ENCODE measurements around the gene ZNF18.
A peak's percentile ranks its signal among the peaks of the same experiment; 100 is the strongest.
"Not testable (repeated sequence)": the region's sequence is repeated elsewhere in the genome, so short reads cannot be mapped to it uniquely, and the experiment has no call there.

Gene ZNF18

GRCh38 chr17:11986179-11986941, 10.9 kb downstream of the ZNF18 start:
- no peak for DNase-seq

- DNase-seq = no peak
Observed at GRCh38 chr17:11981862-11982261, 15.4 kb downstream of the ZNF18 start.

GRCh38 chr17:11980813-11981212, 16.5 kb downstream of the ZNF18 start:
- DNase-seq = no peak

- DNase-seq = no peak
Observed at GRCh38 chr17:11979795-11980194, 17.5 kb downstream of the ZNF18 start.

GRCh38 chr17:11972741-11973140, 24.5 kb downstream of the ZNF18 start:
- DNase-seq = not testable (repeated sequence)

- no peak for DNase-seq
Observed at GRCh38 chr17:11969565-11969964, 27.7 kb downstream of the ZNF18 start.

- DNase-seq = no peak
Observed at GRCh38 chr17:11954936-11955335, 42.3 kb downstream of the ZNF18 start.

GRCh38 chr17:11953924-11954323, 43.4 kb downstream of the ZNF18 start:
- DNase-seq = no peak

GRCh38 chr17:11952610-11953009, 44.7 kb downstream of the ZNF18 start:
- DNase-seq = no peak

GRCh38 chr17:11950771-11951519, 46.3 kb downstream of the ZNF18 start:
- no peak for DNase-seq

- not testable (repeated sequence) for DNase-seq
Observed at GRCh38 chr17:11949571-11949970, 47.7 kb downstream of the ZNF18 start.

- no peak for DNase-seq
Observed at GRCh38 chr17:11948789-11949188, 48.5 kb downstream of the ZNF18 start.

GRCh38 chr17:11944587-11944986, 52.7 kb downstream of the ZNF18 start:
- DNase-seq = no peak

- no peak for DNase-seq
Observed at GRCh38 chr17:11943759-11944347, 53.4 kb downstream of the ZNF18 start.

GRCh38 chr17:11943086-11943485, 54.2 kb downstream of the ZNF18 start:
- not testable (repeated sequence) for DNase-seq

- no peak for DNase-seq
Observed at GRCh38 chr17:11940904-11941303, 56.4 kb downstream of the ZNF18 start.

- DNase-seq = peak; percentile 52
Observed at GRCh38 chr17:11935734-11936406, 61.4 kb downstream of the ZNF18 start.

- no peak for DNase-seq
Observed at GRCh38 chr17:11932337-11932898, 64.9 kb downstream of the ZNF18 start.

GRCh38 chr17:11928436-11928835, 68.8 kb downstream of the ZNF18 start:
- no peak for DNase-seq
